GM10266 (cell line): Measurements from ENCODE around the gene CHADL.

Source experiments
- DNase-seq: peaks from one replicate; pipeline ENCODE4 v3.0.0; 2012; ENCODE audit errors: extremely low spot score
- TF ChIP-seq, protein P1 (sequence below): IDR thresholded peaks from 2 replicates; pipeline ENCODE4 v1.5.1; 2012; ENCODE audit warnings: mild to moderate bottlenecking, low read depth; ENCODE audit not compliant: control insufficient read depth, insufficient read depth; ENCODE audit errors: missing control alignments

The CHADL gene

DNA sequence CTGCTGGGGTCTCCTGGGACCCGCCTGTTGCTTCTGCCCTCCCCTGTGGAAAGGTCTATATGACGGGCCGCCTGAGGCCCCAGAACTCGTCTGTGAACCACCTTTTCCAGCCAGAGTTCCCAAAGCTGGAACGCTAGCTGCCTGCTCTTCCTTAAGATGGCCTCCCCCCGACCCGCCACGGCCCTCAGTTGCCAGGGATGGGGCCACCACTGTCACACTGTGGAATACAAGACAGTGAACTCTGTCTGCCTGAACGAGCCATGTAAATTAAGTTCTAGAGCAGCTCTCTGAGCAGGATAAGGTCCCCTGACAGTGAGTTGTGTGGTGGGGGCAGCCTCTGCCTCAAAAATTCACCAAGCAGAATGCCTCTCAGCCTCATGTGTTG, 10.3 kb downstream of the CHADL start:
- no peak for DNase-seq
- TF ChIP-seq, protein P1, sequence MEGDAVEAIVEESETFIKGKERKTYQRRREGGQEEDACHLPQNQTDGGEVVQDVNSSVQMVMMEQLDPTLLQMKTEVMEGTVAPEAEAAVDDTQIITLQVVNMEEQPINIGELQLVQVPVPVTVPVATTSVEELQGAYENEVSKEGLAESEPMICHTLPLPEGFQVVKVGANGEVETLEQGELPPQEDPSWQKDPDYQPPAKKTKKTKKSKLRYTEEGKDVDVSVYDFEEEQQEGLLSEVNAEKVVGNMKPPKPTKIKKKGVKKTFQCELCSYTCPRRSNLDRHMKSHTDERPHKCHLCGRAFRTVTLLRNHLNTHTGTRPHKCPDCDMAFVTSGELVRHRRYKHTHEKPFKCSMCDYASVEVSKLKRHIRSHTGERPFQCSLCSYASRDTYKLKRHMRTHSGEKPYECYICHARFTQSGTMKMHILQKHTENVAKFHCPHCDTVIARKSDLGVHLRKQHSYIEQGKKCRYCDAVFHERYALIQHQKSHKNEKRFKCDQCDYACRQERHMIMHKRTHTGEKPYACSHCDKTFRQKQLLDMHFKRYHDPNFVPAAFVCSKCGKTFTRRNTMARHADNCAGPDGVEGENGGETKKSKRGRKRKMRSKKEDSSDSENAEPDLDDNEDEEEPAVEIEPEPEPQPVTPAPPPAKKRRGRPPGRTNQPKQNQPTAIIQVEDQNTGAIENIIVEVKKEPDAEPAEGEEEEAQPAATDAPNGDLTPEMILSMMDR, result no peak

DNA sequence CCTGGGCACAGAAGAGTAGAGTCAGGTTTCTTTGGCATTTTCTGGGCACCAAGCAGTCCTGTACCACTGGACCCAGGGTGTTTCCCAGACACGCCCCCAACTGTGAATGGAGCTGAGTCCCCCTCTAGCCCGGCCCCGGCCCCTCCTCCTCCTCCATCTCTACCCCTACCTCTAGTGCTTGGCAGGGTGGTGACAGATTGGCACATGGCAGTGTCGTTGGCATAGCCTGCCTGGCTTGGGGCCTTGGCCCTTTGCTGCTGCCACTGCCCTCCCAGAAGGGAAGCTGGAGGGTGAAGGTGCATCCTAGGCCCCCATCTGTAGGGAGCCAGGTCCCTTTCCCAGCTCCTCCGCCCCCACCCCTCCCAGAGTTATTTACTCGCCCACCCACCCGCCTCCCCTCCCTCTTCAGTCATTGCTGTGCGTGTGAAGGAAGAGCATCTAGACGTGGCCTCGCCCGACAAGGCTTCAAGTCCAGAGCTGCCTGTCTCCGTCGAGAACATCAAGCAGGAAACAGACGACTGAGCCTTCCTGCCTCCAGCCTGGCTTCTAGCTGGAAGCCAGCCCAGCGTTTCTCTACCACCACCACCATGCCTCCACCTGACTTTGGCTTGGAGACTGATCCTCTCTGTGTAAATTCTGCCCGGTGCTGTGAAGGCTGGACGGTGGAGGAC, 10.9 kb downstream of the CHADL start:
- TF ChIP-seq, protein P1, result no peak

DNA sequence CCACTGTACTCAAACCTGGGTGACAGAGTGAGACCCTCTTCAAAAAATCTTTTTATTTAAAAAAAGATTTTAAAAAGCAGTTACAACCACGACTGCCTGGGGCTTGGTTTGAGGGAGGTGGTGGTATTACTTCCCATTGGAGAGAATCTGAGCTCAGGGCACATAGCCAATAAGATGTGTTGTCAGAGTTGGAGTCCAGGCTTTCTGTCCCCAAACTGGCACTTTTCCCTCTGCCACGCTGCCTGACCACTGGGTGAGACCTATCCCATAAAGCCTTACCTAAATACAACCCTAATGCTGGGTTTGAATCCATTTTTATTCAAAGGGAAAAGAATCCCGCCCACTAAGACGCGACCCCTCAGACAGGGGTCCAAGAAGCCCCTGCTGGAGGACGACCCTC, 11.5 kb downstream of the CHADL start:
- TF ChIP-seq, protein P1, result no peak
- DNase-seq, result no peak

More for the DNA sequence above, 10.9 kb downstream of the CHADL start:
- DNase-seq, result no peak

DNA sequence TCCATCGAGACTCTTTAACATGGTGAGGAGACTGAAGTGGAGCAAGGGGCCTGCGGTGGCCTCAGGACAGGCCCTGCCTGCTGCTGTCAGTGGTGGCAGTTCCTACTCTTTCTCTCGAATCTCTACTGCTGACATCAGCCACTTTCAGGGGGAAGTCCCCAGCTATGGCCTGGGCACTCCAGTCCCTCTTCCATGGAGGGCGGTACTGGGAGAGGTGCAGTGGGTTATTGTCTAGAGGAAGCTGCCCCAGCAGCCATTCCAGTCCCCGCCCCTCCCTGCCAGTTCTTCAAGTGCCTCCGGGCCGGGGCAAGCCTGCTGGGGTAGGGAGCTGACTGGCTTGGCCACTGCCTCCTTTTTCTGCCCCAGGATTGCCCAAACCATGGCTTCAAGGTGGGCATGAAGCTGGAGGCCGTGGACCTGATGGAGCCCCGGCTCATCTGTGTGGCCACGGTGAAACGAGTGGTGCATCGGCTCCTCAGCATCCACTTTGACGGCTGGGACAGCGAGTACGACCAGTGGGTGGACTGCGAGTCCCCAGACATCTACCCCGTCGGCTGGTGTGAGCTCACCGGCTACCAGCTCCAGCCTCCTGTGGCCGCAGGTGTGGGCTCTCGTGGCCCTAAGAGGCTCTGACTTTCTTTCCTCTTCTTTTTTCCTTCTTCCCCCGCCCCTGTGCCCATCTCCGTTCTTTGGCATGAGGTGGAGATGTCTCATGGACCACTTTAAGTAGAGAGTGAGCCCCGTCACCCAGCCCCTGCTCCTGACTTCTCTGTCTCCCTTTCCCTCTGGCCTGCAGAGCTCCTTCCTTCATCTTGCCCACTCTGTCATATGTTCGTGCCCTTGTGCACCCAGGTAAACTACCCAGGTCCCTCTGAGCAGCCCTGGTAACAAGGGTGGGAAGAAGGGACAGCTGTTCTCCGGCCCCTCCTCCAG, 13.7 kb downstream of the CHADL start:
- no peak for DNase-seq
- TF ChIP-seq, protein P1, result no peak

DNA sequence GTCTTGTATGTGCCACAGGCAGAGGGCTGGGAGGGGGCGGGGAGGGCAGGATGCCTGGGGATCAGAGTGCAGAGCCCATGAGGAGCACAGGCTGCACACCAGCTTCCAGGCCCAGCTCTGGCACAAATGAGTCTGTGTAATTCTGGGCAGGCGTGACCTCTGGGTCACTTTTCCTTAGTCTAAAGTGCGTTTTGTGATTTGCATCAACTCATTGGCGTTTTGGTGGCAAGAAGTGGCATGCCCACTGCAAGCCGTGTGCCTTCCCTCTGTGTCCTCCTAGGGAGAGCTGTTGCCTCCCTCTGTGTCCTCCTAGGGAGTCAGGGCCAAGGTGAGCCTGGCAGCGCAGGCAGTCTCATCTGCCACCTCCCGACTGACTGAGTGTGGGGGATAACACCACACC, 17.2 kb downstream of the CHADL start:
- TF ChIP-seq, protein P1, result no peak
- DNase-seq, result no peak

DNA sequence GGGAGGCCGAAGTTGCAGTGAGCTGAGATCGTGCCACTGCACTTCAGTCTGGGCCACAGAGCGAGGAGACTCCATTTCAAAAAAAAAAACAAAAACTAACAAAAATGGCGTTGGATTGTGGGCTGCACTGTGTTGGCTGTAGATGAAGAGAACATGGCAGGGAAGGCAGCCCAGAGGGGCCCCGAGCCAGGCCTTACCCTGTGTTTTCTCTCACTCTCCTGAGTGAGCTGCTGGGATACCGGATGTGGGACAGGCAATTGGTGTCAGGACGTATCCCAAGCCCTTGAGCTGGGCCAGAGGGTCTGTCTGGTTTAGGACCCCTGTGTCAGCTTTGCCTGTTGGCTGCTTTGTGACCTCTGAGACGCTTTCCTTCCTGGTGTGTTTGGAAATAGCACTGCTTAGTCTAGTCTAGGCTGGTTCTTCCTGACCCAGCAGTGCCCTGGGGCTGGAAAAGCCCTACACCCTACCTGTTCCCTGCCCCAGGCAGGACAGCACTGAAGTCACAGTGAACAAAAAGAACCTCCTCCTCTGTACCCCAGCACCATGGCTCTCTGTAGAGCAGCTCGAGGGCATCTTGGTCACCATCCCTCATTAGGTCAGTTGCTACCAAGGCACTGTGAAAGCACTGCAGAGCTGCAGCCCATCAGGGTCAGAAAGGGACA, 17.8 kb downstream of the CHADL start:
- TF ChIP-seq, protein P1, result no peak
- DNase-seq, result no peak

DNA sequence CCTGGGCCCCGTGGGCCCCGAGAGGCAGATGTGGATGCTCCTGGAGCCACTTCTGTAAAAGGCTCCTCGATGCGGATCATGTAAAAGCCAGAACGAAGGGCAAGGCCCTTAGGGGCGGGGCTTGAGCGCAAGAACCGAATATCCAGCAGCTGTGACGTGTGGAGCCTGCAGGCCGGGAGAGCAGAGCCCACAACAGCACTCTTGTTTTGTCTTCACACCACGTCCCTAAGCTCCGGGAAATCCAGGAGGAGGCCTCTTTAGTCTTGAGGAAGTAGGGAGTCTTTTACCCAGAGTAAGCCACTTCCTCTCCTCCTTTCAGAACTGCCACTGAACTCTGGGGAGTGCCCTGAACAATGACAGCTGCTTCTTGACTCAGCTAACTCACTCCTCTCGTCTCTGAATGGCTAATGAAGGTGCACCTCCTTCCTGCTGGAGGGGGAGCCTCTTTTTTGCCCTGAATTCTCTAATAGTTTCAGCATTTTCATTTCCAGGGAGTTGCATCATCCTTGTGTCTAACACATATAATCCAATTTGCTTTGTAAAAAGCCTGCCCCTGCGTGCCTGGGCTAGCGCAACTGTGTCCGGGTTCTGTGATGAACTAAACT, 23.1 kb downstream of the CHADL start:
- TF ChIP-seq, protein P1, result no peak
- peak; percentile 67 for DNase-seq
